ENCODE results near the gene CYB561A3.
"Not testable (repeated sequence)": the region's sequence is repeated elsewhere in the genome, so short reads cannot be mapped to it uniquely, and the experiment has no call there.

CYB561A3 gene, protein sequence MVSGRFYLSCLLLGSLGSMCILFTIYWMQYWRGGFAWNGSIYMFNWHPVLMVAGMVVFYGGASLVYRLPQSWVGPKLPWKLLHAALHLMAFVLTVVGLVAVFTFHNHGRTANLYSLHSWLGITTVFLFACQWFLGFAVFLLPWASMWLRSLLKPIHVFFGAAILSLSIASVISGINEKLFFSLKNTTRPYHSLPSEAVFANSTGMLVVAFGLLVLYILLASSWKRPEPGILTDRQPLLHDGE

GRCh38 chr11:61361741-61362541 is at the start of gene CYB561A3, which contains the start of gene TMEM138:
TSS of gene CYB561A3 (minus strand) at chr11:61361882. CDS start at chr11:61356713, 5,169 bp downstream.
TSS of gene TMEM138 (plus strand) at chr11:61362374. CDS start at chr11:61364391, 2,017 bp downstream.
- peak; percentile 97 for DNase-seq

GRCh38 chr11:61406991-61407728 is 45.5 kb upstream of the CYB561A3 start:
- no peak for DNase-seq

DNA sequence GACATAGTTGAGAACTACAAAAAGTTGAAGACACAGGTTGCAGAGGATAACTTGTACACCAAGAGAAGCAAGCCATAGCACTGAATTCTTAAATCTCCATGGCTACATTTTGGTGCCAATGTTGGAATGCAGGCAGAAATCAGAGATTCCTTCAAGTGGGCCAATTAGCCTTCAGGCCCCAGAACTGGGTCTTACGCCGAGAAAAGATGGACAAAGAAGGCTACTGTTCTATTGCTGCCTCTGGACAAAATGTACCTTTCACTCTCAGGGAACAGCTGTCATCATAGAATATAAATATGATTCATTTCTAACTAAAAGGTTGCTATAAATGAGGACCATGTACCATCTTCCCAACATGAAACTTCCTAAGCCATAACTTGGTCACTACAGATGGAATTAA is 44.4 kb upstream of the CYB561A3 start:
- DNase-seq: no peak

GRCh38 chr11:61404641-61405040 is 43.0 kb upstream of the CYB561A3 start:
- DNase-seq: no peak

DNA sequence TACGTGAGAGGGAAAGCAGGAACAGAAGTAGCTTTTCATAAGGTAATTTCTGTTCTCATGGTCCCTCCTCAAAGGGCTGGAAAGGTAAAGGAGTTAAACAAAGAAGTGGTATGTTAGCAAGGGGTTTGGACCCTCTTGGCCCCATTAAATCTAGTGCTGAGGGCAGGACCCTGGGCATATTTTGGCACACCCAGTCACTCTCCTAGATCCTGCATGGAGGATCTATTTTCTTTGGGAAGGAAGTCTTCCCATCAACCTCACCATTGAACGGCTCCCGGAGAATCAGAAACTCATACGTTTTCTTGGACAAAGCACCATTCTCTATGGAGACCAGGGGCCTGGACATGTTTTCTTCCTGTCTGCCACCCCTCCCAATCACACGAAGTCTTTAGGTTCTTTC is 42.4 kb upstream of the CYB561A3 start:
- DNase-seq: no peak

DNA sequence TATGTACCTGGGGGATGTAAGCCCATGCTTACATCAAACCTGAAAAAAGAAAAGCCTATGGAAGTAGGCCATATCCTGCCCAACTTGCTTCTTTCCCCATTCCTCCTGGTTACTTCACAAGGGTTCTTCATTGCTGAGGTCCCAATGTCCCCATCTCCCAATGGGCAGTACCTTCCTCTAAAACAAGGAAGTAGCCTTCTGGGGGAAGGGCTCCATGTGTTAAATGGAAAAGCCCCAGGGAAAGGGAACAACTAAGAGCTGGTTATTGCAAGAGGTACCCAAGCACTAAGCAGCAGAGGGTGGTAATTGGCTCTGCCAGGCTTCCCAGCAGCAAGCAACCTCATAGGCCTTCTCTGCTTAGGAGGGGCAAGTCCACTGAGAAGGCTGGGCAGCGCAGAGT is 42.0 kb upstream of the CYB561A3 start:
- no peak for DNase-seq

- DNase-seq: no peak
These were observed 39.9 kb upstream of the CYB561A3 start for GRCh38 chr11:61401573-61401972.

- no peak for DNase-seq
These were observed 39.5 kb upstream of the CYB561A3 start for GRCh38 chr11:61401173-61401572.

- peak; percentile 19 for DNase-seq
These were observed 31.4 kb upstream of the CYB561A3 start for GRCh38 chr11:61392981-61393595.

- DNase-seq: no peak
These were observed 28.5 kb upstream of the CYB561A3 start for GRCh38 chr11:61390161-61390560.

DNA sequence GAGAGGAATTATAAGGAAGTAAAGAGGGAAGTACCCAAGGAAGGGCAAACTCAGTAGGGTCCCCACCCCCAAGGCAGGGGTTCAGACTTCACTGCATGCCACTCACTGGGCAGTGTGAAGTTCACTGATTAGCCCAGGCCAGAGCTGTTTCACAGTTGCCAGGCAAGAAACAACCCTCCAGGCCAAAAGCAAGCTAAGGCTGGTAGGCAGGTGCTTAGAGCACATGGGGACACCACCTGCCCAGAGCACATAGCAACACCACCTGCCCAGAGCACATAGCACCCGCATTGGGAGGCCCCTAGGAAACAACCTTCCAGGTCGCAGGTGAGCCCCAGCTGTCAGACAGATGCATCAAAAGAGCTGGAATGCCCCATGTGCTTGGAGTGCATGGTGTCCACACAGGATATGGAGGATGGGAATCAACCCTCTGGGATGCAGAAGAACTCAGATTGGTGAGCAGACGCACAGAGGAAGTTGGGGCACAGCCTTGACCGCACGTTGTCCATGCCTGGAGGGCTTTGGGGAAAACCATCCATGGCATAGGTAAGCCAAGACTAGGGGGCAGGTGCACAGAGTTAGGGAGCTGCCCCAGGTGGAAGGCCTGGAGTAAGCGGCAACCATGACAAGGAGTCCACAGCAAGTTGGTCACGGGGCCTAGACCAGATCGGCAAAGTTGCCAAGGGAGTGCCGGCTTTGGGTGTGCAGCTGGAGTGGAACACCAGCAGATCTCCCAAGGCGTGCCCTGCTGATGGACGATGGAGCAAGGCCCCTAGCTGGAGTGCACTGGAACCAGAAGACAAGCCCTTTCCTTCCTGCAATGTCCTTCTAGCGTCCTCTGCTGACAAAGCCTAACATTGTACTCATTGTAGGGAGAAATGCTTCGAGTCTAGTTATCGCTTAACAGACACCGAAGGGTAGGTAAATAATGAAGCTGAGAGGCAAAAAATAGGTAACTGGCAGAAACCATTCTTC is 22.9 kb upstream of the CYB561A3 start:
- DNase-seq: peak; percentile 12

DNA sequence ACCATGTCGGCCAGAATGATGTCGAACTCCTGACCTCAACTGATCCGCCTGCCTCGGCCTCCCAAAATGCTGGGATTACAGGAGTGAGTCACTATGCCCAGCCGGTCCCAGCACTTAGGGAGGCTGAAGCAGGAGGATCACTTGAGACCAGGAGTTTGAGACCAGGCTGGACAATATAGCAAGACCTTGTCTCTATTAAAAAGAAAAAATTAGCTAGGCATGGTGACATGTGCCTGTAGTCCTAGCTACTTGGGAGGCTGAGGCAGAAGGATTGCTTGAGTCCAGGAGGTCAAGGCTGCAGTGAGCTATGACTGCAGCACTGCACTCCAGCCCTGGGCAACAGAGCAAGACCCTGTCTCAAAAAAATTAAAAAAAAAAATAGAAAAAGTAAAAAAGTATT is 22.2 kb upstream of the CYB561A3 start:
- not testable (repeated sequence) for DNase-seq

- no peak for DNase-seq
These were observed 19.2 kb upstream of the CYB561A3 start for GRCh38 chr11:61380884-61381283.

GRCh38 chr11:61378713-61379313 is 17.1 kb upstream of the CYB561A3 start:
- peak; percentile 11 for DNase-seq

- DNase-seq: no peak
These were observed 15.9 kb upstream of the CYB561A3 start for GRCh38 chr11:61377461-61378160.

DNA sequence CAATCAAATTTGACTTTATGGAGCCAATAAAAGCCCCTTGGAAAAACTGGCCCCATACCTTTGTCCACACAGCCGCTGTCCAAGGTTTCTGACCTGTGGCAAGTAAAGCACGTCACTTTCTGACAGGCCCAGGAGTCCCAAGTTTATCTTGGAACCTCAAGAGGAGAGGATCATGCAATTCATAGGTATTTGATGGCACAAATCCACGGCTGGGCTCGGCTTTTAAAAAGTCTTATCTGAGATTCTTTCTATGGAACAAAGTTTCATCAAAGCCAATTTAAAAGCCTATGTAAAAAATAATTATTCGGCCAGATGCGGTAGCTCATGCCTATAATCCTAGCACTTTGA is 14.1 kb upstream of the CYB561A3 start:
- no peak for DNase-seq

GRCh38 chr11:61372659-61373420 is 11.2 kb upstream of the CYB561A3 start:
- DNase-seq: no peak

DNA sequence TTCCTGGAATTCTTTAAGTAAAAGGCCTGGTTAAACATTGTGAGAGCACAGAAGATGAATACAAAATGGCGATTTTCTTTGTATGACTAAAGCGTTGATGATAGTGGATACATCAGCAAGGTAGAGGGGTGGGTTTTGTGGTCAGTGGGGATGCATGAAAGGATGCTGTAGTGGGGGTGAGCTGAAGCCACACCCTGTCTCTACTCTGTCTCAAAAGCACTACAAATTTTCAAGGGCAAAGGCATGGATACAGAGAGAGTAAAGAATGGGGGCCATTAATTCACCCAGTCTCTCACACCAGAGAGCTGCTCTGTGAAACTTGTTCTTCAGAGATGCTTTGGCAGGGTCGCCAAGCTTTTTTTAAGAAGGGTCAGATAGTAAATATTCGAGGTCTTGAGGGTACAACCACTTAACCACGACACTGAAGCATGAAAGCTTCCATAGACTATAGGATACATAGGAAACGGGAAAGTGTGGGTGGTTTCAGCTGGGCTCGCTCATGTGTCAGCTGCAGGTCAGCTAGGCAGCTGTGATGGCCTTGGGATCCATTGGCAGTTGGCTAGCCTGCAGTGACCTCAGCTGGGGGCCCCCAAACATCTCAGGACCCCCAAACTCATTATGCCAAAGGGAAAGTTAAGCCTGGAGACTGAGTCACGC is 8.8 kb upstream of the CYB561A3 start:
- DNase-seq: no peak

Data from NCI-H2171 treated with DMSO at 0.1 percent for 48 hours (cell line).